ENCODE data around the gene SEC14L5.

DNA sequence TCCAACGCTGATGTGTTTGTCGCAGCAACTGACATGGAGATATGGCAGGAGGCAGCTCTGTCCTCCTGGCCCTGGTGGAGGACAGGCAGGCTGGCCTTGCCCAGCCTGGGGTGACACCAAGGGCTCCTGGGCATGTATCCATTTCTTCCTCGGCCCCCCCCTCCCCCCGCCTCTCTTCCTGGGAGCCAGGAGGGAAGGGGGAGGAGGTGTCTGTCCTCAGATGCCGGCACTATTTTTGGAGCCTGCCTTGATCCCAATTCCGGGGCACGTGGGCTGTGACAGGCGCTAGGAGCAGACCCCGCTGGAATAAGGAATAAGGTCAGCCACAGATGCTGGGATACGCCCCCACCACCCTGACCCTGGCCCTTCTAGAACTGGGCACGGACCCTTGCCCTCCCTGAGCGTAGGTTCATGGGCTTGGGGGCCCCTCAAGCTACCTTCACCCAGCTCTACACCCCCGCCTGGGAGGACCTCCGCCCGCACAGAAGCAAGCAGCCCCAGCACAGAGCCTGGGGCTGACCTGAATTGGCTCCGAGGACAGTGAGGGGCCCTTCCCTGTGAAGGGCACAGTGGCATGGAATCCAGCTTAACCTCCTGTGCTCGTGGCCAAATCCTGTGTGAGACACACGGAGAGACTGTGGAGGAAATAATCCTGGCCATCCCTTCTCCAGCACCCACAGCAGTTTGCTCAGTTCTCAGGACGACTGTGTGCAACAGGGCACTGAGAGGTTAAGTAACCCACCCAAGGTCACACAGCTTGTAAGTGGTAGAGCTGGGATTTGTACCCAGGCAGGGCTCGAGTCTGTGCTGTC is 24.1 kb downstream of the SEC14L5 start:
- TF ChIP-seq CTCF (IDR thresholded peaks at IDR 0.05; ENCODE audit: poor library complexity) (no peak), EZH2 (IDR thresholded peaks at IDR 0.05; ENCODE audit: borderline replicate concordance) (no peak)
